Measurements from ENCODE around the gene TRIM7.

DNA sequence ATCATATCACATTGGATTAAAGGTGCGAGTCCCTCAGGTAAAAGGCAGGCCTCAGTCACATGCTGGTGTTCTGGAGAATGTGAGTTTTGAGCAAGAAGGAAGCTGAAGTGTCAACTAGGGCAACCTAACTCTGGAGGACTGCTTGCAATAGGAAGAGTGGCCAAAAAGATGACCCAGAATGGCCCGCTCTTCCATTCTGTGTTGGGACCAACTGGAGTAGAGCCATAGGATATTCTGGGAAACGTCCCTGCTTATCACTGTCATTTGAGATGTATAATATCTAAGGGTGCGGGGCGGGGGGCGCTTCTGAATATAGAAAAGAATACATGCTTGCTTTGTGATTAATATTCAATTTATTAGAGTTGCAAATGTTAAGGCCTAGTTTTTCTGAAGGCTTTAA, 7.1 kb upstream of the TRIM7 start:
- TF ChIP-seq, protein P1, sequence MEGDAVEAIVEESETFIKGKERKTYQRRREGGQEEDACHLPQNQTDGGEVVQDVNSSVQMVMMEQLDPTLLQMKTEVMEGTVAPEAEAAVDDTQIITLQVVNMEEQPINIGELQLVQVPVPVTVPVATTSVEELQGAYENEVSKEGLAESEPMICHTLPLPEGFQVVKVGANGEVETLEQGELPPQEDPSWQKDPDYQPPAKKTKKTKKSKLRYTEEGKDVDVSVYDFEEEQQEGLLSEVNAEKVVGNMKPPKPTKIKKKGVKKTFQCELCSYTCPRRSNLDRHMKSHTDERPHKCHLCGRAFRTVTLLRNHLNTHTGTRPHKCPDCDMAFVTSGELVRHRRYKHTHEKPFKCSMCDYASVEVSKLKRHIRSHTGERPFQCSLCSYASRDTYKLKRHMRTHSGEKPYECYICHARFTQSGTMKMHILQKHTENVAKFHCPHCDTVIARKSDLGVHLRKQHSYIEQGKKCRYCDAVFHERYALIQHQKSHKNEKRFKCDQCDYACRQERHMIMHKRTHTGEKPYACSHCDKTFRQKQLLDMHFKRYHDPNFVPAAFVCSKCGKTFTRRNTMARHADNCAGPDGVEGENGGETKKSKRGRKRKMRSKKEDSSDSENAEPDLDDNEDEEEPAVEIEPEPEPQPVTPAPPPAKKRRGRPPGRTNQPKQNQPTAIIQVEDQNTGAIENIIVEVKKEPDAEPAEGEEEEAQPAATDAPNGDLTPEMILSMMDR (optimal IDR thresholded peaks at IDR 0.05 in 1 of 3, IDR thresholded peaks at IDR 0.05 in 1 of 3, conservative IDR thresholded peaks at IDR 0.05 in 1 of 3; ENCODE audit: extremely low read depth in 1 of 3, insufficient read depth in 2 of 3, low read length in 3 of 3) = no peak
- no peak for TF ChIP-seq EZH2 (IDR thresholded peaks at IDR 0.05; ENCODE audit: low read length)

All from keratinocyte (primary cell).